Caco-2 (cell line): Measurements from ENCODE around the gene ICAM3. TPM values are rescaled to one million over a fixed set of nuclear protein-coding genes. Genes with fewer than 3 reads are reported as not detected.
"Not testable (repeated sequence)": the region's sequence is repeated elsewhere in the genome, so short reads cannot be mapped to it uniquely, and the experiment has no call there.

ENCODE experiments used
- Bru-seq: library from RNA; stranded (reverse); fragments of 400-500 nt; gene quantifications from one replicate; lab custom pipeline; 2021; lab: Mats Ljungman, UMichigan
- BruChase-seq, 2 experiments: library from RNA; stranded (reverse); fragments of 400-500 nt; gene quantifications; one replicate each; lab custom pipeline; 2021; lab: Mats Ljungman, UMichigan
- BruUV-seq: library from RNA; stranded (reverse); fragments of 400-500 nt; replicated peaks from 2 replicates; lab custom pipeline; 2021; lab: Mats Ljungman, UMichigan
- CTCF ChIA-PET: fragments of 300-600 bp; sonication (Branson Sonifier 250); formaldehyde crosslinking; loops from one replicate; lab custom pipeline; 2022; ENCODE audit warnings: antibody characterized with exemption; lab: Charles Lee
- POLR2A ChIA-PET: fragments of 300-600 bp; sonication (Branson Sonifier 250); formaldehyde crosslinking; loops from one replicate; lab custom pipeline; 2022; ENCODE audit warnings: antibody characterized with exemption; lab: Charles Lee
- DNase-seq, 2 experiments: peaks; one replicate each; pipeline versions ENCODE4 v3.0.0 to v3.0.0-alpha.2; 2020 to 2022
- H3K27me3 ChIP-seq: replicated peaks from 2 replicates; pipeline ENCODE4 v1.6.0; 2011; ENCODE audit warnings: low read length; ENCODE audit not compliant: control insufficient read depth, insufficient read depth
- H3K36me3 ChIP-seq: 2 replicates; pipeline ENCODE4 v1.5.1; 2011; ENCODE audit warnings: low read length; ENCODE audit not compliant: control insufficient read depth, insufficient read depth
- H3K4me1 ChIP-seq: fragments of 250-450 bp; sonication (Bioruptor Pico); 2 replicates; pipeline ENCODE4 v1.5.1; 2020; ENCODE audit warnings: mild to moderate bottlenecking
- H3K4me3 ChIP-seq: 2 replicates; pipeline ENCODE4 v1.5.1; 2011; ENCODE audit warnings: low read depth, mild to moderate bottlenecking, control low read depth, low read length
- H3K9me3 ChIP-seq: fragments of 250-450 bp; sonication (Bioruptor Pico); 2 replicates; pipeline ENCODE4 v1.5.1; 2020; ENCODE audit warnings: mild to moderate bottlenecking, moderate library complexity
- H3K27ac Mint-ChIP-seq: one replicate; pipeline ENCODE4 v1.8.0; 2022; ENCODE audit warnings: mixed read lengths; ENCODE audit not compliant: unreplicated experiment
- H3K27me3 Mint-ChIP-seq: one replicate; pipeline ENCODE4 v1.8.0; 2022; ENCODE audit warnings: mixed read lengths; ENCODE audit not compliant: insufficient read depth, unreplicated experiment
- H3K36me3 Mint-ChIP-seq: one replicate; pipeline ENCODE4 v1.8.0; 2022; ENCODE audit warnings: mild to moderate bottlenecking, mixed read lengths; ENCODE audit not compliant: insufficient read depth, unreplicated experiment
- H3K4me1 Mint-ChIP-seq: one replicate; pipeline ENCODE4 v1.8.0; 2022; ENCODE audit warnings: low read depth, mixed read lengths; ENCODE audit not compliant: unreplicated experiment
- H3K4me3 Mint-ChIP-seq: one replicate; pipeline ENCODE4 v1.8.0; 2022; ENCODE audit warnings: mild to moderate bottlenecking, moderate library complexity, mixed read lengths; ENCODE audit not compliant: unreplicated experiment
- H3K9me3 Mint-ChIP-seq: one replicate; pipeline ENCODE4 v1.8.0; 2022; ENCODE audit warnings: mixed read lengths; ENCODE audit not compliant: unreplicated experiment
- CTCF ChIP-seq, 2 experiments: fragments of 200-600 bp in 1 of 2; IDR thresholded peaks; 1 replicate in 1 of 2; 2 replicates in 1 of 2; pipeline versions ENCODE4 v1.5.1 to v1.8.0; 2011 to 2022; ENCODE audit warnings: antibody characterized with exemption in 1 of 2, control low read depth in 1 of 2, inconsistent platforms in 1 of 2, low read depth in 1 of 2, low read length in 1 of 2, mild to moderate bottlenecking in 1 of 2, moderate library complexity in 1 of 2; ENCODE audit not compliant: insufficient read depth in 1 of 2, severe bottlenecking in 1 of 2, unreplicated experiment in 1 of 2
- intact Hi-C: fragments of 100-400 bp; cut with micrococcal nuclease; formaldehyde crosslinking; loops from one replicate; pipeline ENCODE4 v1.10.0; 2022; ENCODE audit not compliant: unreplicated experiment
- long read RNA-seq: library from polyadenylated mRNA; stranded (forward); transcript quantifications from one replicate; pipeline ENCODE4 v2.0.0, GENCODE V29; 2022
- total RNA-seq: library from RNA; stranded (reverse); gene quantifications from 2 replicates; pipeline ENCODE4 v1.2.3, GENCODE V29; 2022

The ICAM3 gene
- total RNA-seq (6.9 and 9.8 TPM in 2 replicates), Bru-seq, nascent RNA (percentile 29 among the genes with signal in this experiment), BruChase-seq, experiment 1, labeled RNA remaining after a 2-hour chase (percentile 41 among the genes with signal in this experiment), BruChase-seq, experiment 2, labeled RNA remaining after a 6-hour chase (percentile 54 among the genes with signal in this experiment)
- long read RNA-seq, partial matches to known transcripts: 15 of 18 reads
- long read RNA-seq, other reads (novel, unspliced or antisense): 2 of 18 reads

GRCh38 chr19:10339380-10339960, at the start of gene ICAM3:
TSS of gene ICAM3 (minus strand) at chr19:10339624. CDS start at chr19:10339614, 10 bp downstream.
- BruUV-seq: no TSS peak
- H3K4me3 Mint-ChIP-seq: no peak within 1 kb of the TSS
- POLR2A ChIA-PET: no interaction called here
- peak within 1 kb of the TSS; percentile 38 for H3K27ac Mint-ChIP-seq
- intact Hi-C loops: no loop called here
- no peak within 1 kb of the TSS for H3K4me3 ChIP-seq
- no peaks in the 10 kb centered on the region for H3K4me1 Mint-ChIP-seq
- CTCF ChIA-PET: no interaction called here
- no peaks in the 10 kb centered on the region for H3K36me3 ChIP-seq
- no peak for DNase-seq
- no peaks in the 10 kb centered on the region for H3K27me3 ChIP-seq
- H3K36me3 Mint-ChIP-seq: peaks cover 5% of the 10 kb centered on the region
- H3K4me1 ChIP-seq: 0 out of 2 replicates have a peak, but pooled peaks cover 6% of the 10 kb centered on the region
- no peaks in the 10 kb centered on the region for H3K9me3 ChIP-seq
- no peak for TF ChIP-seq CTCF (IDR thresholded peaks at IDR 0.05; ENCODE audit: insufficient read depth in 1 of 2, low read depth in 1 of 2, low read length in 1 of 2, severe bottlenecking in 1 of 2, unreplicated experiment in 1 of 2)
- H3K9me3 Mint-ChIP-seq: no peaks in the 10 kb centered on the region
- H3K27me3 Mint-ChIP-seq: no peaks in the 10 kb centered on the region

GRCh38 chr19:10388957-10389356, 49.5 kb upstream of the ICAM3 start:
- Histone ChIP-seq H3K27me3 (no peaks in the 10 kb centered on the region), H3K4me3 (no peak overlapping the region), H3K9me3 (no peaks in the 10 kb centered on the region), H3K4me1 (no peaks in the 10 kb centered on the region), H3K36me3 (no peaks in the 10 kb centered on the region)
- POLR2A ChIA-PET: interaction anchor here (0.6 to 1.0 kb wide), 6 partner anchors 8 to 167 kb away, joined by 3 to 4 read pairs (median 4); partner anchors contain the start of genes ICAM1 and TYK2
- Mint-ChIP-seq H3K9me3 (no peaks in the 10 kb centered on the region), H3K36me3 (peaks cover 40% of the 10 kb centered on the region), H3K4me3 (no peak overlapping the region), H3K4me1 (no peaks in the 10 kb centered on the region), H3K27ac (peak overlapping the region; percentile 49), H3K27me3 (no peaks in the 10 kb centered on the region)
- intact Hi-C loops: loop anchor here (1.0 kb wide), 2 partner anchors 120 to 130 kb away; no protein-coding TSS in a partner anchor
- peak; percentile 87 to 90 for TF ChIP-seq CTCF (IDR thresholded peaks at IDR 0.05; ENCODE audit: insufficient read depth in 1 of 2, low read depth in 1 of 2, low read length in 1 of 2, severe bottlenecking in 1 of 2, unreplicated experiment in 1 of 2)
- DNase-seq: peak; percentile 82 to 87
- CTCF ChIA-PET: interaction anchor here (0.6 to 2.1 kb wide), 28 partner anchors 9 to 433 kb away, joined by 3 to 73 read pairs (median 5); partner anchors contain the start of genes CDC37, ICAM1, ICAM4 and ICAM5
- BruUV-seq: no TSS peak

- Mint-ChIP-seq H3K36me3 (peaks cover 20% of the 10 kb centered on the region), H3K4me1 (no peaks in the 10 kb centered on the region), H3K4me3 (no peak overlapping the region), H3K9me3 (no peaks in the 10 kb centered on the region), H3K27ac (no peak overlapping the region), H3K27me3 (no peaks in the 10 kb centered on the region)
- Histone ChIP-seq H3K4me3 (no peak overlapping the region), H3K4me1 (0 out of 2 replicates have a peak, but pooled peaks cover 2% of the 10 kb centered on the region), H3K9me3 (no peaks in the 10 kb centered on the region), H3K27me3 (no peaks in the 10 kb centered on the region), H3K36me3 (no peaks in the 10 kb centered on the region)
- CTCF ChIA-PET: interaction anchor here (0.6 kb wide), 1 partner anchor 85 kb away, joined by 3 read pairs; no protein-coding TSS in a partner anchor
- BruUV-seq: no TSS peak
- DNase-seq: no peak
- no peak for TF ChIP-seq CTCF (IDR thresholded peaks at IDR 0.05; ENCODE audit: insufficient read depth in 1 of 2, low read depth in 1 of 2, low read length in 1 of 2, severe bottlenecking in 1 of 2, unreplicated experiment in 1 of 2)
- POLR2A ChIA-PET: interaction anchor here (0.6 kb wide), 1 partner anchor 42 kb away, joined by 3 read pairs; no protein-coding TSS in a partner anchor
- intact Hi-C loops: no loop called here
Measured at GRCh38 chr19:10384580-10384979, 45.2 kb upstream of the ICAM3 start.

- H3K27me3 Mint-ChIP-seq, POLR2A ChIA-PET, H3K4me3 Mint-ChIP-seq, H3K9me3 Mint-ChIP-seq, H3K4me1 Mint-ChIP-seq, H3K4me1 ChIP-seq, intact Hi-C loops, H3K9me3 ChIP-seq, DNase-seq, BruUV-seq, H3K27ac Mint-ChIP-seq, H3K36me3 ChIP-seq, H3K4me3 ChIP-seq, H3K27me3 ChIP-seq: not testable (repeated sequence)
- CTCF ChIA-PET: interaction anchor here (0.8 kb wide), 1 partner anchor 113 kb away, joined by 5 read pairs; no protein-coding TSS in a partner anchor
- H3K36me3 Mint-ChIP-seq: peaks cover 22% of the 10 kb centered on the region
Measured at GRCh38 chr19:10383223-10383499, 43.7 kb upstream of the ICAM3 start.
